Adipose tissue (tissue), 3 donors: ENCODE results near the gene TRMT44. TPM values are rescaled to one million over a fixed set of nuclear protein-coding genes. Genes with fewer than 3 reads are reported as not detected.
A peak's percentile ranks its signal among the peaks of the same experiment; 100 is the strongest.

Experiments
- H3K27ac ChIP-seq: one replicate; pipeline ENCODE4 v1.5.1; 2013; ENCODE audit warnings: low read depth, low read length
- whole genome bisulfite sequencing, 3 donors: extraction: QIAGEN DNeasy Blood & Tissue Kit; methylation state at CpG; one replicate each; pipeline ENCODE4 v1.1.7; 2013; 5-methylcytosine and 5-hydroxymethylcytosine counted together
- polyA plus RNA-seq, 3 donors: library from polyadenylated mRNA; stranded (reverse); fragments of 200-250 nt; gene quantifications; one replicate each; pipeline ENCODE4 v1.2.3, GENCODE V29; 2013
- donor health status: healthy with polysubstance abuse.
- donor health status: Bipolar disorder and iron deficiency.
- donor health status: healthy.

Gene TRMT44
- polyA plus RNA-seq, 3 donors: 4.5 to 11.9 (median 5.3) TPM

GRCh38 chr4:8427262-8427661 lies 13.3 kb upstream of the TRMT44 start:
- H3K27ac ChIP-seq: no peak overlapping the region
- 78 to 83% (median 80%) methylated on average over 17 of the region's 17 CpGs for WGBS, 3 donors

GRCh38 chr4:8427761-8428287 lies 12.8 kb upstream of the TRMT44 start:
- no peak overlapping the region for H3K27ac ChIP-seq
- WGBS, 3 donors: 1 to 3% (median 2%) methylated on average over 20 to 21 of the region's 21 CpGs

DNA sequence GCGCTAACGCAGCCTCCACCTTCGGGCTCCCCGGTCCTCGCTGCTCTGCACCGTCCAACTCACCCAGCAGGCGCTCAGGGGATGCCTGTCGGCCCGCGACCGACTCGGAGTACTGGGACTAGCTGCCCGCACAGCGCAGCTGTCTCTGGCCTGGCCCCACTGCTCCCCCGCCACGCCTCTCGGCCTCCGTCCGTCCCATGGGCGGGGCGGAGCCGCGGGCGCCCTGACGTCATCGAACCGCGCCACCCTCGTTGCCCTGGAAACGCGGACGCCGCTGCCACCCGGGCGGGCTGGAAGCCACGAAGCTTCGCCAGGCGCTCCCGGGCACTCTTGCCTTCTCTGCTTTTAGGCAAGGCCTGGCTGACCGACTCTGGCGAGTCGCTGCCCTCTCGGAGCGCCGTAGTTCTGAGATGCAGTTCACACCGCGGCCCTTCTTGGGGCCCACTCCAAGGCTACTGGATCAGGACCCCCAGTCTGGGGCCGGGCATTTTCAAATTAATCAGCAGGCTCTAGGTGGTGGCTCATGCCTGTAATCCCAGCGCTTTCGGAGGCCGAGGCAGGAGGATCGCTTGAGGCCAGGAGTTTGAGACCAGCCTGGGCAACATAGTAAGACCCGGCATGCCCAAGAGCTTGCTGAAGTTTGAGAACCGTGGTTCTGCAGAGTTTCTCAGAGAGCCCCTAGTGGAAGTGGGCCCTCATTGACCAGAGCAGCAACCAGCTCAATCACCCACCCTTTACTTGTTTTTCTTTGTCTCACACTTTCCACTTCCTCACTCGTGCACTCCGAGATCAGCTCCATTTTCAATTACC lies 12.1 kb upstream of the TRMT44 start:
- 1 to 2% (median 2%) methylated on average over 47 to 56 of the region's 56 CpGs for WGBS, 3 donors
- H3K27ac ChIP-seq: no peak overlapping the region

- WGBS, 3 donors: 73 to 93% (median 89%) methylated on average over 5 of the region's 5 CpGs
- no peak overlapping the region for H3K27ac ChIP-seq
Measured at GRCh38 chr4:8431553-8431952, 9.0 kb upstream of the TRMT44 start.

GRCh38 chr4:8433136-8433535 lies 7.4 kb upstream of the TRMT44 start:
- H3K27ac ChIP-seq: no peak overlapping the region
- WGBS, 3 donors: 62 to 86% (median 85%) methylated on average over 5 of the region's 5 CpGs

DNA sequence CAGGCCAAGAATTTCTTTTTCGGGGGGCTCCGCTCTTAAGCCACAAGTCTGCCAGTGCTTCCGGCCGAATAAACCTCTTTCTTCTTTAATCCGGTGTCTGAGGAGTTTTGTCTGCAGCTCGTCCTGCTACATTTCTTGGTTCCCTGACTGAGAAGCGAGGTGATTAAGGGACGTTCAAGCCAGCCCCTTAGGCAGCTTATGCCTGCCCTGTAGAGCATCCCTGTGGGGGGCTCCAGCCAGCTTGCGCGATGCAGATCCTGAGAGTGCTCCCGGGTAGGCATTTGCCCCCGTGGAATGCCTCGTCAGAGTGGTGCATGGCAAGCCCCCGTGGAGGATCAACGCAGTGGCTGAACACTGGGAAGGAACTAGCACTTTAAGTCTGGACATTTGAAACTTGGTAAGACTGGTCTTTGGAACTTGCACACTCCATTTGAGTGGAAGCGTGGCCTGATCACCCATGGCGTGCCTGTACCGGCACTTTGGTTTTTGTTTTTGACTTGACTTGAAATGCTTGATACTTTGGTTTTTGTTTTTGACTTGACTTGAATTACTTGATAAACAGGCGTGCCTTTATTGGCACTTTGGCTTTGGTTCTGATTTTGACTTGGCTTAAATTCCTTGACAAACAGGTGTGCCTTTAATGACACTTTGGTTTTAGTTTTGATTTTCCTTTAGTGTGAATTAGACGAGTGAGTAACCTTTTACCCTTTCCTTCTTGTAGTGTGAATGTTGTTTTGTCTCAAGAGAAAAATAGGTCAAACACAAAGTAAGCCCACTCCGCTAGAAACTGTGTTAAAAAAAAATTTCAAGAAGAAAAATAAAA lies 6.1 kb upstream of the TRMT44 start:
- H3K27ac ChIP-seq: no peak overlapping the region
- 76 to 82% (median 82%) methylated on average over 21 of the region's 21 CpGs for WGBS, 3 donors

GRCh38 chr4:8435656-8436121 lies 4.9 kb upstream of the TRMT44 start:
- no peak overlapping the region for H3K27ac ChIP-seq
- 3 to 13% (median 6%) methylated on average over 5 of the region's 5 CpGs for WGBS, 3 donors

GRCh38 chr4:8437281-8437680 lies 3.3 kb upstream of the TRMT44 start:
- WGBS, 3 donors: 22 to 47% (median 34%) methylated on average over 13 of the region's 13 CpGs
- H3K27ac ChIP-seq: no peak overlapping the region

- H3K27ac ChIP-seq: no peak overlapping the region
- WGBS, 3 donors: 45 to 89% (median 85%) methylated on average over 11 of the region's 11 CpGs
Measured at GRCh38 chr4:8438743-8439142, 1.8 kb upstream of the TRMT44 start.

- H3K27ac ChIP-seq: no peak overlapping the region
- whole genome bisulfite sequencing, 3 donors: 26 to 81% (median 57%) methylated on average over 3 of the region's 3 CpGs
Measured at GRCh38 chr4:8439168-8439567, 1.4 kb upstream of the TRMT44 start.

DNA sequence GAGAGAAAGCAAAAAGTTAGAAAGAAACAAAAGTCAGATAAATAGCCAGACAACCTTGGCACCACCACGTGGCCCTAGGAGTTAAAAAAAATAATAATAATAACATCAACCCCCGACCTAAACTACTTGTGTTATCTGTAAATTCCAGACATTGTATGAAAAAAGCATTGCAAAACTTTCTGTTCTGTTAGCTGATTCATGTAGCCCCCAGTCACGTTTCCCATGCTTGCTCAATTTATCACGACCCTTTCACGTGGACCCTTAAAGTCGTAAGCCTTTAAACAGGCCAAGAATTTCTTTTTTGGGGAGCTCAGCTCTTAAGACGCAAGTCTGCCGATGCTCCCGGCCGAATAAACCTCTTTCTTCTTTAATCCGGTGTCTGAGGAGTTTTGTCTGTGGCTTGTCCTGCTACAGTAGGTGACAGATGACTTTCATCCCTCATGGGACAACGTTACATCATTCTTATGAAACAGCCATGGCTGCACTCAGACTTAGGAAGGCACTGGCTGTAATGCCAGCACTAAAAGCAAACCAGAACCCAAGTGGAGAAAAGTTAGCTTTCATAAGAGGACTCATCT lies 574 bp upstream of the TRMT44 start:
- 17 to 24% (median 17%) methylated on average over 12 of the region's 12 CpGs for WGBS, 3 donors
- peak overlapping the region; percentile 96 for H3K27ac ChIP-seq

- H3K27ac ChIP-seq: no peak overlapping the region
- 26 to 63% (median 52%) methylated on average over 17 of the region's 17 CpGs for WGBS, 3 donors
Measured at GRCh38 chr4:8441499-8442091, 1.0 kb downstream of the TRMT44 start.

- H3K27ac ChIP-seq: no peak overlapping the region
- 66 to 83% (median 81%) methylated on average over 10 of the region's 10 CpGs for WGBS, 3 donors
Measured at GRCh38 chr4:8442596-8443358, 2.2 kb downstream of the TRMT44 start.

DNA sequence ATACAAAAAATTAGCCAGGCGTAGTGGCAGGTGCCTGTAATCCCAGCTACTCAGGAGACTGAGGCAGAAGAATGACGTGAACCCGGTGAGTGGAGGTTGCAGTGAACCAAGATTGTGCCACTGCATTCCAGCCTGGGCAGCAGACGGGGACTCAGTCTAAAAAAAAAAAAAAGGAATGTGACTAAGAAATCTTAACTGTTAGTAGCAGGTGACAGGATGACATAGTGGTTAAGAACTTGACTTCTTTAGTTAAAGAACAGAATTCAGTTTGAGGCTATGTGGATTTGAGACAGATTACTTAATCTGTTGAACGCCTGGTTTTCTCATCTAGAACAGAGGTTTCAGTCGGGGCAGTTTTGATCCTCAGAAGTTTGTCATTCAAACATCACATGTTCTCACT lies 3.2 kb downstream of the TRMT44 start:
- 80 to 85% (median 81%) methylated on average over 6 of the region's 6 CpGs for WGBS, 3 donors
- no peak overlapping the region for H3K27ac ChIP-seq

DNA sequence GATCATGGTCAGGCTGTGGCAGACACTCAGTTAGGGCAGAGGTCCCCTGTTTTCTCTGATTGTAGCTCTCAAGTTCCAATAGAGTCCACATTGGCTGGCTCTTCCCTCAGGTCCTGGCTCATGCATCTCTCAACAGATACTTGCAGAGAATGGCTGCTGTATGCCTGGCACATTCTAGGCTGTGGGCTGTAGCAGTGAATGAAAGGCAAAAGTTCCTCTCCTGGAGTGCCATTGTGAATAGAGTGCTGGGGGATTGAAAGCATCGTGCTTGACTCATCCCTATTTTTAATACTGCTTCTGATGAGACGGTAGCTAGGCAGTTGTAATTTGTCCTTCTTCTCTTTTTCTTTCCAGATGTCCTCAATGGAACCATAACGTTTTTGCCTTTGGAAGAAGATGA lies 5.5 kb downstream of the TRMT44 start:
- WGBS, 3 donors: 72 to 77% (median 73%) methylated on average over 3 of the region's 3 CpGs
- H3K27ac ChIP-seq: no peak overlapping the region

DNA sequence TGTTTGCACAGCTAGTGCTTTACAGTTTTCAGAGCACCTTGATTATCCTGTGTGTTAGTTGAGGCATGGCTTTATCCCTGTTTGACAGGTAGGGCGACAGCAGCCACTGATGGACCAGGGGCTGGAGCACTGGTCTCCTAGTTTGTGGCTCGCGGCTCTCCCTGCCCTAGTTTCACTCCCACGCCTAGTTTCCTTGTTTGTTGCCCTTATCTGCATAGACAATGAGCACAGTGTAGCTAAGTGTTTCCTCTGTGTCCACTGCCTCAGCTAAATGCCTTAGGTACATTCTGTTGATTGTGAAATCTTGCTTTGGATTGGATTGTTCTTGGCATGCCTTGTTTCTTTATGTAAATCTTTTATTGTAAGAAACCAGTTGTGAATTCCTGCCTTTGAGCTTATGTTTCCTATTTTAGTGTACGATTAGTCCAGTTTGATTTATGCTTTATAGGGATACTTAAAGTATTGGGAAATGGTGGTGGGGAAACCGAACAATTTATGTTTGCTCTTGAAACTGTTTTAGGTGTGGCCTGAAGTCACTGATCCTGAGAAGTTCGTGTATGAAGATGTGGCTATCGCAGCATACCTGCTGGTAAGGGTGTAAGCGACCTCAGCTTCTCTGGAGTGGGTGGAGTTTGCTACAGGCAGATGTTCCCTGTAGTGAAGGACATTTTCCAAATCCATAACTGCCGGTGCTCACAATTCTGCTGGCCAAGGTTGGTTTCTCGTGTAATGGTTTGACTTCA lies 11.0 kb downstream of the TRMT44 start:
- no peak overlapping the region for H3K27ac ChIP-seq
- WGBS, 3 donors: 85 to 92% (median 88%) methylated on average over 11 of the region's 11 CpGs

GRCh38 chr4:8453957-8454356 lies 13.4 kb downstream of the TRMT44 start:
- 54 to 96% (median 92%) methylated on average over 3 of the region's 3 CpGs for WGBS, 3 donors
- H3K27ac ChIP-seq: no peak overlapping the region
